ENCODE results near the gene PRKAR1B. TPM values are rescaled to one million over a fixed set of nuclear protein-coding genes. Genes with fewer than 3 reads are reported as not detected.
"Not testable (repeated sequence)": the region's sequence is repeated elsewhere in the genome, so short reads cannot be mapped to it uniquely, and the experiment has no call there.

The PRKAR1B gene
- total RNA-seq, 1 donor from 2014 or later: 19.3 TPM

GRCh38 chr7:556291-556826, 170.7 kb downstream of the PRKAR1B start:
- Histone ChIP-seq H3K9me3 (ENCODE audit: control insufficient read depth in 3 of 3, low read length in 3 of 3) (no peaks in the 10 kb centered on the region), H3K4me1 (ENCODE audit: control insufficient read depth in 3 of 3, insufficient read depth in 3 of 3, low read length in 3 of 3) (peaks cover 5 to 15% (median 8%) of the 10 kb centered on the region in 3 donors), H3K9ac (ENCODE audit: low read depth in 1 of 3, low read length in 3 of 3) (no peak overlapping the region), H3K27me3 (ENCODE audit: control insufficient read depth in 3 of 3, insufficient read depth in 3 of 3, low read length in 3 of 3) (peaks cover 0 to 5% (median 3%) of the 10 kb centered on the region in 3 donors), H3K36me3 (ENCODE audit: control insufficient read depth in 3 of 3, insufficient read depth in 3 of 3, low read length in 3 of 3) (no peaks in the 10 kb centered on the region), H3K27ac (ENCODE audit: low read depth, low read length) (no peak overlapping the region), H3K4me3 (ENCODE audit: low read length in 3 of 3) (no peak overlapping the region)

DNA sequence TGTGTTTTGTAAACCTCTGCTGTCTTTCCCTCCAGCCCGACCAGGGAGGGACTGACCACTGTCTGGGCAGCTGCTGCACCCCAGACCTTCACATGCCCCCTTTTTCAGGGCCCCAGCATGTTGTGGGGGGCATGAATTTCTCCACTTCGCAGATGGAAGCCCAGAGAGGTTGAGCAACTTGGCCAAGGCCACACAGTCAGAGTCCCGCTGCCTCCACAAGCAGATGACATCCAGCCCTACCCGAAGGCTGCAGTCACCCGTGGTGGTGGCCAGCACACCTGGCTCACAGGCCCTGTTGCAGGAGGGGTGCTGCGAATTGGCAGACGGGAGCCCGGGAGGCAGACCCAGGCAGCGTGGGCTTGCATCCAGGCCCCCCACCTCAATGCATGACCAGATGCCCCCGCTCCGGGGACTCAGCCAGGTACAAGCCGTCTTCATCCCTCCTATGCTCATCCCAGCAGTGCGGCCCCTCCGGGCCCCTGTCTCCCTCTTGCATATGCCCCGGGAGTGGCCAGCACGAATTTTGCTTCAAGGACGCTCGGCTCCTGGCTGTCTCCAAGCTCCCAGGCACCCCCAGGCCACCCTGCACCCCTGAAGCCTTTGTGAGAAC, 171.4 kb downstream of the PRKAR1B start:
- H3K27ac ChIP-seq (ENCODE audit: low read depth, low read length): no peak overlapping the region
- H3K9me3 ChIP-seq (ENCODE audit: control insufficient read depth in 3 of 3, low read length in 3 of 3): no peaks in the 10 kb centered on the region
- no peak overlapping the region for H3K4me3 ChIP-seq (ENCODE audit: low read length in 3 of 3)
- no peaks in the 10 kb centered on the region for H3K36me3 ChIP-seq (ENCODE audit: control insufficient read depth in 3 of 3, insufficient read depth in 3 of 3, low read length in 3 of 3)
- no peak overlapping the region for H3K9ac ChIP-seq (ENCODE audit: low read depth in 1 of 3, low read length in 3 of 3)
- H3K27me3 ChIP-seq (ENCODE audit: control insufficient read depth in 3 of 3, insufficient read depth in 3 of 3, low read length in 3 of 3): peaks cover 0 to 5% (median 1%) of the 10 kb centered on the region in 3 donors
- peaks cover 0 to 8% (median 2%) of the 10 kb centered on the region in 3 donors for H3K4me1 ChIP-seq (ENCODE audit: control insufficient read depth in 3 of 3, insufficient read depth in 3 of 3, low read length in 3 of 3)

GRCh38 chr7:553636-554111, 173.4 kb downstream of the PRKAR1B start:
- Histone ChIP-seq H3K9ac (ENCODE audit: low read depth in 1 of 3, low read length in 3 of 3) (no peak overlapping the region), H3K4me1 (ENCODE audit: control insufficient read depth in 3 of 3, insufficient read depth in 3 of 3, low read length in 3 of 3) (peaks cover 0 to 5% (median 0%) of the 10 kb centered on the region in 3 donors), H3K4me3 (ENCODE audit: low read length in 3 of 3) (no peak overlapping the region), H3K36me3 (ENCODE audit: control insufficient read depth in 3 of 3, insufficient read depth in 3 of 3, low read length in 3 of 3) (peaks cover 0 to under 1% (median 0%) of the 10 kb centered on the region in 3 donors), H3K27ac (ENCODE audit: low read depth, low read length) (no peak overlapping the region), H3K9me3 (ENCODE audit: control insufficient read depth in 3 of 3, low read length in 3 of 3) (no peaks in the 10 kb centered on the region), H3K27me3 (ENCODE audit: control insufficient read depth in 3 of 3, insufficient read depth in 3 of 3, low read length in 3 of 3) (peaks cover 0 to 5% (median 0%) of the 10 kb centered on the region in 3 donors)

DNA sequence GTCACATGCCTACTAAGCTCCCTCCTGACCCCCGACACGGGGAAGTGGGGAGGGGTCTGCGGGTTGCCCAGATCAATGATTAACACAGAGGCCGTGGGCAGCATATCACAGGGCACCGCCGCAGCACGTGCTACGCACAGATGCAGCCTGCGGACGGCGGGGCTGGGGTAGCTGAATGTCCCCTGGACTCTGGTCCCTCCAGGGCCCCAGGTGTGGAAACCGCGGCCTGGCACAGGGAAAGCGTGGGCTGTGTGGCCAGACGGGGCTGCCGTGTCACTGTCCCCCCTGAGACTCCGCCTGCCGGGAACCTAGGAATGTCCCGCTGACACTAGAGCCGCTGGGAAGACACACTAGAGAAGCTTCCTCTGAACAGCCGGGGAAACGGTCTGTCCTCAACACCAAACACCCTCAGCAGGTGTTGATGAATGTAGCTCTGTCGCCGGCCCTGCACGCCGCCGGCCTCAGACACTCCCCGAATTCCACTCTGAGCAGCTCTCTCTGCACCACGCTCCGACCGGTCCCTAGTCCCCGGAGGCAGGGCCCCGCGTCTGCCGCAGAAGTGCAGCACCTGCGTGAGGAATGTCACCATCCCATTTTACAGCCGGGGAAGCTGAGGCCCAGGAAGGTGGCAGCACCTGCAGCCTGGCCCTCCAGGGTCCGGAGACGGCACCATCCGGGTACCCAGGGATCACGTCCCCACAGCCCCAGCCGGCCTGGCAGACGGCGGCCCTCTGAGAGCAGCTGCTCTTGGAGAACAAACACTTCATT, 174.0 kb downstream of the PRKAR1B start:
- no peak overlapping the region for H3K27ac ChIP-seq (ENCODE audit: low read depth, low read length)
- H3K4me1 ChIP-seq (ENCODE audit: control insufficient read depth in 3 of 3, insufficient read depth in 3 of 3, low read length in 3 of 3): peaks cover 0 to 5% (median 0%) of the 10 kb centered on the region in 3 donors
- no peak overlapping the region for H3K9ac ChIP-seq (ENCODE audit: low read depth in 1 of 3, low read length in 3 of 3)
- peaks cover 0 to 2% (median 0%) of the 10 kb centered on the region in 3 donors for H3K36me3 ChIP-seq (ENCODE audit: control insufficient read depth in 3 of 3, insufficient read depth in 3 of 3, low read length in 3 of 3)
- H3K27me3 ChIP-seq (ENCODE audit: control insufficient read depth in 3 of 3, insufficient read depth in 3 of 3, low read length in 3 of 3): peaks cover 0 to 5% (median 0%) of the 10 kb centered on the region in 3 donors
- no peaks in the 10 kb centered on the region for H3K9me3 ChIP-seq (ENCODE audit: control insufficient read depth in 3 of 3, low read length in 3 of 3)
- no peak overlapping the region for H3K4me3 ChIP-seq (ENCODE audit: low read length in 3 of 3)

DNA sequence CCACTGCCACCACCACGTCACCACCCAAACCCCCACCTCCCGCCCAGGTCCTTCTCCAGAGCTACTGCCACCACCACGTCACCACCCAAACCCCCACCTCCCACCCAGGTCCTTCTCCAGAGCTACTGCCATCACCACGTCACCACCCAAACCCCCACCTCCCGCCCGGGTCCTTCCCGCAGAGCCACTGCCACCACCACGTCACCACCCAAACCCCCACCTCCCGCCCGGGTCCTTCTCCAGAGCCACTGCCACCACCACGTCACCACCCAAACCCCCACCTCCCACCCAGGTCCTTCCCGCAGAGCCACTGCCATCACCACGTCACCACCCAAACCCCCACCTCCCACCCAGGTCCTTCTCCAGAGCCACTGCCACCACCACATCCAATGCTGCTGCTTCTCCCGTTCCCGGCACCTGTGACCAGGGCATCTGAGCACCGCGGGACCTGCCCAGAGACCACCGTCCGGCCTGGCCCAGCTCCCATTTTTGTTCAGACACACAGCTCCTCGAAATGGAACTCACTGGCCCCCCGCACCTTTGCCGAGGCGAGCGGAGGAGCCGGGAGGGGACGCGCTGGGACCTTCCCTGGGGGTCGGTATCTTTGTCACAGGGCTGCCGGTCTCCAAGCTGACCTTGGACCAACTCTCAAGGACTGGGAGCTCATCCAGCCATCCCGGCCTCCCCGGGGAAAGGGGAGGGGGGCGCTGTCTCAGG, 174.8 kb downstream of the PRKAR1B start:
- not testable (repeated sequence) for H3K27ac ChIP-seq (ENCODE audit: low read depth, low read length); H3K4me3 ChIP-seq (ENCODE audit: low read length in 3 of 3); H3K4me1 ChIP-seq (ENCODE audit: control insufficient read depth in 3 of 3, insufficient read depth in 3 of 3, low read length in 3 of 3); H3K36me3 ChIP-seq (ENCODE audit: control insufficient read depth in 3 of 3, insufficient read depth in 3 of 3, low read length in 3 of 3); H3K9ac ChIP-seq (ENCODE audit: low read depth in 1 of 3, low read length in 3 of 3); H3K9me3 ChIP-seq (ENCODE audit: control insufficient read depth in 3 of 3, low read length in 3 of 3); H3K27me3 ChIP-seq (ENCODE audit: control insufficient read depth in 3 of 3, insufficient read depth in 3 of 3, low read length in 3 of 3)

GRCh38 chr7:551615-551970, 175.5 kb downstream of the PRKAR1B start:
- not testable (repeated sequence) for H3K4me3 ChIP-seq (ENCODE audit: low read length in 3 of 3); H3K27ac ChIP-seq (ENCODE audit: low read depth, low read length); H3K27me3 ChIP-seq (ENCODE audit: control insufficient read depth in 3 of 3, insufficient read depth in 3 of 3, low read length in 3 of 3); H3K36me3 ChIP-seq (ENCODE audit: control insufficient read depth in 3 of 3, insufficient read depth in 3 of 3, low read length in 3 of 3); H3K4me1 ChIP-seq (ENCODE audit: control insufficient read depth in 3 of 3, insufficient read depth in 3 of 3, low read length in 3 of 3); H3K9me3 ChIP-seq (ENCODE audit: control insufficient read depth in 3 of 3, low read length in 3 of 3); H3K9ac ChIP-seq (ENCODE audit: low read depth in 1 of 3, low read length in 3 of 3)

DNA sequence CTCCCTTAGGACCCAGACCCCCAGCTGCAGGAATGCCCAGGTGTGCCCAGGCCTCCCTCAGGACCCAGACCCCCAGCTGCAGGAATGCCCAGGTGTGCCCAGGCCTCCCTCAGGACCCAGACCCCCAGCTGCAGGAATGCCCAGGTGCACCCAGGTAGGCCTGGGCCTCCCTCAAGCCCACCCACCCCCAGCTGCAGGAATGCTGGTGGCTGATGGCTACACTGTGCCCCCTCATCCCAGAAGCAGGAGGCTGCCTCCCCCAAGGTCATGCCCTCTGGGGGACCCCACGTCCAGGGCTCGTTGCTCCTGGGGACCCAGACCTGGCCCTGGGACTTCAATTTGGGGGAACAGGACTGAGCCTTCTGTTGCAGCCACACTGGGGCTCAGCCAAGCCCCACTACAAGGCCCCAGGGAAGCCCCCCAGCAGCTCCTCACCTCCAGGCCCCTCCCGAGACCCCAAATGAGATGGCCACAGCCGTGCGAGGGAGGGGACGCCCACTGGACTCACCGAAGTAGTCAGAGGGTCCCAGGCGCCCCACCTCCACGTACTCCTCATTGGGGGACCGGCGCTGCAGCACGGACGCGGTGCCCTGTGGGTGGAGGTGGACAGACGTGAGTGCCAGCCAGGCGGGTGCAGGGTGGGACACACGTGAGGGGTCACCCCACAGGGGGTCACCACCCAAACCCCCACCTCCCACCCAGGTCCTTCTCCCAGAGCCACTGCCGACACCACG, 176.0 kb downstream of the PRKAR1B start:
- no peaks in the 10 kb centered on the region for H3K9me3 ChIP-seq (ENCODE audit: control insufficient read depth in 3 of 3, low read length in 3 of 3)
- H3K27me3 ChIP-seq (ENCODE audit: control insufficient read depth in 3 of 3, insufficient read depth in 3 of 3, low read length in 3 of 3): peaks cover 0 to 5% (median 0%) of the 10 kb centered on the region in 3 donors
- no peak overlapping the region for H3K4me3 ChIP-seq (ENCODE audit: low read length in 3 of 3)
- H3K4me1 ChIP-seq (ENCODE audit: control insufficient read depth in 3 of 3, insufficient read depth in 3 of 3, low read length in 3 of 3): peaks cover 0 to 5% (median 0%) of the 10 kb centered on the region in 3 donors
- no peak overlapping the region for H3K9ac ChIP-seq (ENCODE audit: low read depth in 1 of 3, low read length in 3 of 3)
- H3K27ac ChIP-seq (ENCODE audit: low read depth, low read length): no peak overlapping the region
- peaks cover 0 to 2% (median 0%) of the 10 kb centered on the region in 3 donors for H3K36me3 ChIP-seq (ENCODE audit: control insufficient read depth in 3 of 3, insufficient read depth in 3 of 3, low read length in 3 of 3)

GRCh38 chr7:549891-550625, 177.0 kb downstream of the PRKAR1B start:
- peaks cover 0 to 2% (median 0%) of the 10 kb centered on the region in 3 donors for H3K36me3 ChIP-seq (ENCODE audit: control insufficient read depth in 3 of 3, insufficient read depth in 3 of 3, low read length in 3 of 3)
- no peaks in the 10 kb centered on the region for H3K9me3 ChIP-seq (ENCODE audit: control insufficient read depth in 3 of 3, low read length in 3 of 3)
- H3K4me3 ChIP-seq (ENCODE audit: low read length in 3 of 3): no peak overlapping the region
- peaks cover 0 to 5% (median 0%) of the 10 kb centered on the region in 3 donors for H3K27me3 ChIP-seq (ENCODE audit: control insufficient read depth in 3 of 3, insufficient read depth in 3 of 3, low read length in 3 of 3)
- H3K27ac ChIP-seq (ENCODE audit: low read depth, low read length): no peak overlapping the region
- H3K4me1 ChIP-seq (ENCODE audit: control insufficient read depth in 3 of 3, insufficient read depth in 3 of 3, low read length in 3 of 3): peaks cover 0 to 5% (median 0%) of the 10 kb centered on the region in 3 donors
- H3K9ac ChIP-seq (ENCODE audit: low read depth in 1 of 3, low read length in 3 of 3): no peak overlapping the region
